HT1080 (cell line): ENCODE measurements around the gene L1CAM. TPM values are rescaled to one million over a fixed set of nuclear protein-coding genes. Genes with fewer than 3 reads are reported as not detected.
A peak's percentile ranks its signal among the peaks of the same experiment; 100 is the strongest.

Source experiments
- DNase-seq: peaks from one replicate; pipeline ENCODE4 v3.0.0-alpha.2; 2015; ENCODE audit warnings: low read depth
- total RNA-seq: library from RNA; depleted of rRNA; stranded (reverse); fragments of >200 nt; shearing (Covaris generic); gene quantifications from 2 replicates; pipeline ENCODE4 v1.2.3, GENCODE V29; 2014

The L1CAM gene
- total RNA-seq, 1 experiment from 2014 or later = 2.0 TPM

GRCh38 chrX:153877571-153878261 is 8.3 kb downstream of the L1CAM start:
- DNase-seq = no peak

DNA sequence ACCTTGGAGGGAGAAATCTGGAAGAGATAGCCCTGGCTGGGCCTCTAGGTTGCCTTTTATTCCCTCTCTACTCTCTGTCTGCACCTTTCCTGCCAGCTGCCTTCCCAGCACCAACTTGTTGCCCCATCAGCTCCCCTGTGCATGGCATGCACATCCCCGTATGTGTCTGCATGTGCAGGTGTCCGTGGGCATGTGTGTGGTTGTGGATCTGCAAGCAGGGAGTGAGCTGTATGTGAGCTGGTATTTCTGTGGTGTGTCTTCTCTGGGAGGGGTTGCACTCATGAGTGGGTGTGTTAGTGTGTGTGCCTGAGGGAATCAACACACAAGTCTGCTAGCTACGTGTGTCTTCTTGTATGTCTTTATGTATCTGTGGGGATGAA is 9.9 kb downstream of the L1CAM start:
- DNase-seq = no peak

DNA sequence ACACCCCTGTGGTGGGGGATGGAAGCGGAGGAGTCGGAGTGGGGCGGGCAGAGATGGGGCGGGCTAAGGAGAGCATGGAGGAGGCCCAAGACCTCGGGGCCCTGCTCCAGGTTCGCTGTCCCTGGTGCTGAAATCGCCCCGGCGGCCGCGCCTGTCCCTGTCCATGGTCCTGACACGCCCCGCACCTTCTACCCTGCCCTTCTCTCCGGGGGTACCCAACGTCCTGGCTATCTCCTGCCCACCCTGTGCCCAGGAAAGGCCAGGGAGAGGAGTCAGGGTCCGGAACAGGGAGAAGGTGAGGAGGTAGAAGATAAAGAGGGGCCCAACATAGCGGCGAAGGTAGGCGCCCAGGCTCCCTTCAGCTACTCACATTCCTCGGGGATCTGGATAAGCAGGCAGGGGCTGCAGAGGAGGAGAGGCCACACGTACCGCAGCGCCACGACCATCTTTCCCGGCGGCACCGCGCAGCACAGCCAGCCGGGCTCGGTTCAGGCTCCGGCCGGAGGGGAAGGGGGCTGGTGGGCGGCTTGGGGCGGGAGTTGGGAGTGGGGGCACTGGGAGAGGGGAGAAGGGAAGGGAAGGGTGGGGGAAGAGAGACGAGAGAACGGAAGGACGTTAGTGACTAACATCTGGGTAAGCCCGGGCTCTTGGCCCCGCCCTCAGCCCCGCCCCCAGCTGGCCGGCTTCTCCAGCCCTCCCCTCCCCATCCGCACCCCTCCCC is 10.4 kb downstream of the L1CAM start:
- peak; percentile 30 for DNase-seq

DNA sequence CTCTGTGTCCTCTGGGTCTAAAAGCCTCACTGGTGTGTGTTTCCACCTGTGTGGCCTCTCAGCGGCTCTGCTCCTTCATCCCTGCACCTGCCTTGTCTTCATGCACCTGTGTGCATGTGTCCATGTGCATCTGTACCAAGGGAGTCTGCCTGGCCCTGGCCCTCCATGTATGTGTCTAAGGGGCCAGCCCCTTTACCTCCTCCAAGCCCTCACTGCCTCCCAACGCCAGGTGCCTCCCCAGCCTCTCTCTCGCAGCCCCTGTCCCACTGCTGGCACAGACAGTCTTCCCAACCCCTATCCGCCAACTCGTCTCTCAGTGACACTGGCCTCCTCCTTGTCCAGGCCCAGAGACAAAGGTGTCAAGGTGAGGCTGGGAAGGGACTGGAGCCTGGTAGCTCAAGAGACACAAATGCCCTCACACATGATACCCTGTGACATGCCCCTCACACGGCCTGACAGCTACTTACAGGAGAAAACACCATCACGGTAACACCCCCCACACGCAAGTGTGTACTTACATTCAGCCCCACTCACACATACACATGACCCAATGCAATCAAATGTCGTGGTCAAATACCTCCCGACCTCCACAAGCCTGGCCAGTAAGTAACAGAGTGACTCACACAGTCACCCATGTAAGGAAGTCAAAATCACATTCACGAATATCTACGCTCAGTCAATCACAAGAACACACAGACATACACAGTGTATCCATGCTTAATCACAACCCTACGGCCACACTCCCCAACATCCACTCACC is 11.4 kb downstream of the L1CAM start:
- DNase-seq = no peak

- DNase-seq = no peak
Measured at GRCh38 chrX:153874085-153874365, 11.9 kb downstream of the L1CAM start.

DNA sequence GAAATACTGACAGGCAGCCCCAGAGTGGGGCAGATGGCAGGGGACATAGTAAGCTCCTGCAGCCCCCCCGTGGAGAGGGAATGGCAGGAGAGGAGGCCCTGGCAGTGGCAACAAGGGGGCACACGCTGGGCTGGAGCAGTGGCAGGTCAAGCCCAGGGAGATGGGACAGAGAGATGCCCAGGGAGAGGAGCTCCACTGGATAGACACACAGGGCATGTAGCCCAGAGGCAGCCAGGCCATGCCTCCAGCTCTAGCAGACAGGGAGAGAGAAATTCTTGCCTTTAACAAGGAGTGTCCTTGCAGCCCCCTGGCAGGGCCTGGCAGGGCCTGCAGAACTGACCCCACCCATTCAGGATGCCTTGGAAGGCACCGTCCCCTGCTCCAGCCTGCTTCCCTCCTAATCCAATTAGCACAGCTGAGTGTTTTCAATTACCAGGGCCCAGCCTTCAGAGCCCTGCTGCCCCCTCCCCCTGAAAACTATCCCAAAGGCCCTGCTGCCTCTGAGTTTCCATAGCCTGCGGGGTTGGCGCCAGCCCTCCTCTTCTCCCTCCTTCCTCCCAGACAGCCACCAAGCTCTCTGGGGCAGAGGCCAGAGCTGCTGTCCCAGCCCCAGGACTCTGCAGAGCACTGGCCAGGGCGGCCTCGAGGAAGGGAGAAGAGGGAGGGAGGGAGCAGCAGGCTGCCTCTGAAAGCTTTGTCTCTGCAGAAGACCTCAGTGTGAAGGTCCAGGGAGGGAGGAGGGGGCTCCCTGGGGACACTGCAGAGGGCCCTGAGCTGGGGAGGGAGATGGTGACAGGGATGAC is 12.5 kb downstream of the L1CAM start:
- no peak for DNase-seq

DNA sequence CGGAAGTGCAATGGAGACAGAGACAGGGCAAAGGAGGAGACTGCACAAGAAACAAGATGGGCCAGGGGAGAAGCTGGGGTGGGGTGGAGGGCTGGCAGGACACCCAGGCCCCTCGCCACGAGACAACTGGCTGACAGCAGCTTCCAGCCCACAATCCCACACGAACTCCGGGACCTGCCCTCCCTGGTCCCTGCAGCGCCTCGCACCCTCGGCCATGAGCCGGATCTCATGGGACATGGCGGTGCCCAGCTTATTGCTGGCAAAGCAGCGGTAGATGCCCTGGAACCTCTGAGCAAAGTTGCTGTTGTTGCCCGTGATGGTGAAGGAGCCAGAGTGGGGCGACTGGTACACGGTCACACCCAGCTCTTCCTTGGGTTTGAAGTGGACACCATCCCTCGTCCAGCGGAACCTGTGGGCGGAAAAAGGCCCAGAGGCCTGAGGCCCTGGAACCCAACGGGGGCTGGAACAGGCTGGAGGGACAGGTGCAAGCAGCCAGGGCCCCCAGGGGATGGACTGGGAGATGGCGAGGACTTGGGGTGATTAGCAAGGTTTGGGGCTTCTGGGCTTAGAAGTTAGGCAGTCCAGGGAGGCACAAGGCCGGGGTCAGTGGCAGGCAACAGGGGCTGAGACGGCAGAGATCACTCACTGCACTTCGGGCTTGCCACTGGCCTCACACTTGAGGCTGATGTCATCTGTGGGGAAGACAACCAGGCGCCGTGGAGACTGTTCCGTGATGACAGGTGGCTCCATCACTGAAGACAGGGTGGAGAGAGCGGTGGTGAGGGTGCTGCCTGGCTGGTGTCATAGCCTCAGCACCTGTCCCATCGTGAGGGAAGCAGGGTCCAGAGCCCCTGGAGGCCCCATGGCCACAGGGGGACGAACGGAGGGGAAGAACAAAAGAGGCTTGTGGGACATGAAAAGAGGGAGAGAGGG is 13.8 kb downstream of the L1CAM start:
- DNase-seq = no peak

- DNase-seq = no peak
Measured at GRCh38 chrX:153871451-153871850, 14.5 kb downstream of the L1CAM start.

GRCh38 chrX:153870791-153871360 is 15.1 kb downstream of the L1CAM start:
- no peak for DNase-seq

DNA sequence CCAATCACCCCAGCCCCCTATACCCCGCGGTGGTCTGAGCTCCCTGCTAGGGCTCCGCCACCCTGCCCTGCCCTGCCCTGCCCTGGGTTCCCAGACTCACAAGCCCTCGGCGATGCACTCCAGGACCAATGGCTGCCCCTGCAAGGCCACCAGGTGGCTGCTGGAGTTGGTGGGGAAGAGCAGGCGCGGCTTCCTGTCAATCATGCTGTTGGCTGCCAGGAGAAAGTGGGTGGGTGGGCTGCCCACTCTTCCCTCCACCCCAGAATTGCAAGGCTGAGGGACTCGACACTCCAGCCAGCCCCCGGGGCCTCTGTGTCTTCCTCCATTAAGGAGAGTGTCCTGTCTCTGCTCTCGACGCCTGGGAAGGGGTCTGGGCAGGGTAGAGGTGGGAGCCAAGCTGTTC is 15.7 kb downstream of the L1CAM start:
- no peak for DNase-seq

DNA sequence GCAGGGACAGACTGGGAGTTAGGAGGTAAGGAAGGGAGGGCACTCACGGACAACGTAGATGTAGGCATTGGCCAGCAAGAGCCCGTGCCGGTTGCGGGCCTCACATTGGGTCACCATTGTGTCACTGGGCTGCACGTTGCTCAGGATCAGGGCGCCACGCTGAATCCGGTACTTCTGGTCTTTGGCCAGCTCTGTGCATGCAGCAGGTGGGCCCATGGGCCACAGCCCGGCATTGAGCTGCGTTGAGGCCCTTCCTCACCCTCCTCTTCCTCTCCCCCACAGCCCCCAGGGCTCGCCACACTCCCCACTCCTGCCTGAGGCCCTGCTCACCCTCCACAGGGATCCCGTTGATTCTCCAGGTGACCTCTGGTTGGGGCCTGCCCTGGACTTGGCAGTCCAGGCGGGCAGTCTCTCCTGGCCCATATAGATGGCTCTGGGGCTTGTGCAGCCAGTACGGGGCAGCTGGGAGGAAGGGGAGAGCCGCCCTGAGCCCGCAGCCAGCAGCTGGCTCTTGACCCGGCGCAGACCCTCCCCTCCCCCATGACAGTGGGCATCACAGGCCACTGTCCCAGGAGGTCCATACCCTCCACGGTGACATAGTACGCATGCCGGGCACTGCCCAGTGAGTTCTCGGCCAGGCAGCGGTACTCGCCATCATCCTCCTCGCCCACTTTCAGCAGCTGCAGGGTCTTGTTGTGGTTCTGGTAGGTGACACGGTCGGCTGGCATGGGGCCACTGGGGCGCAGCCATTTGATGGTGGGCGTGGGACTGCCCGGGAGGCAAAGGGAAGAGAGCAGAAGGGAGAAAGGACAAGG is 16.3 kb downstream of the L1CAM start:
- DNase-seq = no peak

DNA sequence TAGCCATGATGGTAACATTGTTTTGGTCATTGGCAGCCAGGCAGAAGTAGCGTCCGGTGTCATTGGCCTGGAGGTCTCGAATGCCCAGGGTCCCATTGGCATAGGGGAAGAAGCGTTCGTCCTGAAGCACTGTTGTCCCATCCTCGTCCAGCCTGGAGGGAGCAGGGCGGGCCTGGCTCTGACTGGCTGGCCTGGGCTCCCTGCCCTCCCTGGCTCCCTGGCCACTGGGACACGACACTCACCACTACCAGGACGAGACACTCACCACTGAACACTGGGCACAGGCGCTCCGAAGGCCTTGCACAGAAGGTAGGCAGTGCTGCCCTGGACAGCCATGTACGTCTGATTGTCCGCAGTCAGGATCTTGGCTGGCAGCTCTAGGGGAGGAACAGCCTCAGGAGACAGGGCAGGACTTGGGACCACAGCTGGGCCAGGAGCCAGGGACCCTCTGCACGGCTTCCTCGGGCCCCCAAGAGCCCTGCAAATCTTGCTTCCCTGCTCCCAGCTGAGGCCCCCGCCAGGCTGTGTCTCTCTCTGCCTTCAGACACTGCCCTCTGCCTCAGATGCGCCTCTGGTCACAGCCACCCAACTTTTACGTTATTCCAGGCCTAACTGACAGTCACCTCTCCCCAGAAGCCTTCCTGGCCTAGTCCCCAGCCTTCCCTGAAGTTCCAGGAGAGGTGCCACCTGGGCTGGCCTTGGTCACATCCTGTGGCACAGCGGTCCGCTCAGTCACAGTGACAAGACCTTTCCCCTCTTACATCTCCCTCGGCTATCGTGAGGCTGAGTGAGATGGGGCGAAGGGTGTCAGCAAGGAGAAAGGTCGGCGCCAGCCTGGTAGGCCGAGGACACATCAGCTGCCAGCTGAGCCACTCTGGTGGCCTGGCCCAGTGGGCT is 17.1 kb downstream of the L1CAM start:
- no peak for DNase-seq

DNA sequence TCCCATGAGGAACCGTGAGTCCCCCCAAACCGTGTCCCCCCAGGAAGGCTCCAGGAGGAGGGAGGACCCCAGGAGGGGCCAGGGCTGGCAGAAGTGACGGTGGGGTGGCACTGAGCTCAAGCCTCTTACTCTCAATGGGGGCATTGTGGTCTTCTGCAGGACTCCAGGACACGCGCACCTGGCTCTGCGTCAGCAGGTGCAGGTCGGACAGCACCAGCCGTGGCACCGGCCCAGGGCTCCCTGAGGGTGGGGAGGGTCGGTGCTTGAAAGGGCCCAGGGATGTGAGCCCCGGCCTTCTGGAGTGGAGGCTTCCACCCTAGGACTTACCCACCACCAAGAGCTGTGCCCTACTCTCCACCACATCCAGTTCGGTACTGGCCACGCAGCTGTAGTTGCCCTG is 18.3 kb downstream of the L1CAM start:
- no peak for DNase-seq

- no peak for DNase-seq
Measured at GRCh38 chrX:153867139-153867538, 18.8 kb downstream of the L1CAM start.

GRCh38 chrX:153866302-153867019 is 19.5 kb downstream of the L1CAM start:
- no peak for DNase-seq

DNA sequence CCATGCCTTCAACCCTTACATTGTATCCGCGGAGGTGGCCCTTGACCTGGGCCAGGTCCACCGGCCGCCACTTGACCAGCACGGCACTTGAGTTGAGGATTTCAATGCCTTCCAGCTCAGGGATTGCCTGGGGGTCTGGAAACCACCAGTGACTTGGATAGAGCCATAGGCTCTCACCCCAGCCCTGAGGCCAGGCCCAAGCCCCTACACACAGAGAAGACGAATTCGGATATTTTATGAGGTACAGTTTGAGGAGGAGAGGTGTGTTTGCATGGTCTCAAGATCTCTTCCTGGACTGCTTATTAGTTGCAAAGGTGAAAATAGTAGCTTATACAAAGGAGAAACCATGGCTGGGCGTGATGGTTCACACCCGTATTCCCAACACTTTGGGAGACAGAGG is 20.3 kb downstream of the L1CAM start:
- no peak for DNase-seq

DNA sequence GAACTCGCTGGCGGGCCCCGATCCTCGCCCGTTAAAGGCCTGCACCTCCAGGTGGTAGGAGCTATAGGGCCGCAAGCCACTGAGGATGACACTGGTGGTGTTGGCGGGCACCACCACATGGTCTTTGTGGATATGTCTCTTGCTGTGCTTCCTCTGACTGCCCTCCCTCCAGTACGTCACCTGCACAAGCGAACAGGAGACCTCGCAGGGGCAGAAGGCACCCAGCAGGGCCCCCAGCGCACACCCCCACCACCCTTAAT is 20.7 kb downstream of the L1CAM start:
- DNase-seq = no peak
